Mesenchymal stem cell (in vitro differentiated cells and primary cell): ENCODE data around the gene PRND.
A peak's percentile ranks its signal among the peaks of the same experiment; 100 is the strongest.

Experiments used
- DNase-seq: peaks from one replicate; pipeline ENCODE4 v3.0.0-alpha.2; 2013
- H2AFZ ChIP-seq: one replicate; pipeline ENCODE4 v1.6.1; 2013; ENCODE audit warnings: low read depth, mild to moderate bottlenecking, control low read depth, inconsistent platforms, low read length, moderate library complexity
- H2AK5ac ChIP-seq: 2 replicates; pipeline ENCODE4 v1.6.1; 2013; ENCODE audit warnings: low read length, moderate library complexity, mild to moderate bottlenecking, inconsistent platforms; ENCODE audit not compliant: severe bottlenecking
- H2BK120ac ChIP-seq: one replicate; pipeline ENCODE4 v1.6.1; 2013; ENCODE audit warnings: low read depth, mild to moderate bottlenecking, inconsistent platforms, low read length, moderate library complexity
- H2BK12ac ChIP-seq, 2 experiments: one replicate each; pipeline ENCODE4 v1.6.1; 2013; ENCODE audit warnings: inconsistent platforms in 2 of 2, low read length in 2 of 2, mild to moderate bottlenecking in 2 of 2, moderate library complexity in 2 of 2, control low read depth in 1 of 2
- H2BK15ac ChIP-seq: one replicate; pipeline ENCODE4 v1.6.1; 2013; ENCODE audit warnings: mild to moderate bottlenecking, low read depth, inconsistent platforms; ENCODE audit not compliant: poor library complexity, severe bottlenecking
- H2BK5ac ChIP-seq: 2 replicates; pipeline ENCODE4 v1.6.1; 2013; ENCODE audit warnings: low read depth, mild to moderate bottlenecking, low read length, control low read depth, inconsistent platforms; ENCODE audit not compliant: poor library complexity, severe bottlenecking
- H3K14ac ChIP-seq, 2 experiments: one replicate each; pipeline ENCODE4 v1.6.1; 2013; ENCODE audit warnings: inconsistent platforms in 2 of 2, low read length in 2 of 2, control low read depth in 1 of 2, mild to moderate bottlenecking in 1 of 2, moderate library complexity in 1 of 2
- H3K18ac ChIP-seq, 2 experiments: one replicate each; pipeline ENCODE4 v1.6.1; 2013; ENCODE audit warnings: inconsistent platforms in 2 of 2, low read length in 2 of 2, control low read depth in 1 of 2, low read depth in 1 of 2, mild to moderate bottlenecking in 1 of 2
- H3K23ac ChIP-seq, 2 experiments: one replicate each; pipeline ENCODE4 v1.6.1; 2013; ENCODE audit warnings: inconsistent platforms in 2 of 2, low read length in 2 of 2, mild to moderate bottlenecking in 2 of 2, moderate library complexity in 2 of 2, control low read depth in 1 of 2
- H3K27ac ChIP-seq: 2 replicates; pipeline ENCODE4 v1.5.1; 2013; ENCODE audit warnings: mild to moderate bottlenecking, moderate library complexity, low read length, control low read depth, inconsistent platforms; ENCODE audit not compliant: poor library complexity, severe bottlenecking
- H3K27me3 ChIP-seq, 2 experiments: 2 replicates each; pipeline versions ENCODE4 v1.6.1 to v1.7.0; 2013; ENCODE audit warnings: low read length in 2 of 2, mild to moderate bottlenecking in 2 of 2, moderate library complexity in 2 of 2, control low read depth in 1 of 2, inconsistent platforms in 1 of 2; ENCODE audit not compliant: control insufficient read depth in 1 of 2, insufficient read depth in 1 of 2
- H3K36me3 ChIP-seq, 2 experiments: 2 replicates each; pipeline versions ENCODE4 v1.6.1 to v1.7.0; 2013; ENCODE audit warnings: low read length in 2 of 2, control low read depth in 1 of 2, inconsistent platforms in 1 of 2, low read depth in 1 of 2, mild to moderate bottlenecking in 1 of 2; ENCODE audit not compliant: insufficient read depth in 2 of 2, control insufficient read depth in 1 of 2
- H3K4ac ChIP-seq, 2 experiments: one replicate each; pipeline ENCODE4 v1.6.1; 2013; ENCODE audit warnings: inconsistent platforms in 2 of 2, low read length in 2 of 2, mild to moderate bottlenecking in 2 of 2, moderate library complexity in 2 of 2, control low read depth in 1 of 2, low read depth in 1 of 2
- H3K4me1 ChIP-seq: 2 replicates; pipeline ENCODE4 v1.6.1; 2013; ENCODE audit warnings: low read depth, low read length, control low read depth; ENCODE audit not compliant: control insufficient read depth, insufficient read depth
- H3K4me2 ChIP-seq: 2 replicates; pipeline ENCODE4 v1.6.1; 2013; ENCODE audit warnings: low read length, mild to moderate bottlenecking, inconsistent platforms; ENCODE audit not compliant: poor library complexity, severe bottlenecking
- H3K4me3 ChIP-seq, 2 experiments: 2 replicates each; pipeline versions ENCODE4 v1.5.1 to v1.7.0; 2013; ENCODE audit warnings: low read length in 2 of 2, mild to moderate bottlenecking in 2 of 2, control low read depth in 1 of 2, low read depth in 1 of 2; ENCODE audit not compliant: insufficient read depth in 1 of 2
- H3K79me1 ChIP-seq: replicated peaks from 2 replicates; pipeline ENCODE4 v1.6.1; 2013; ENCODE audit warnings: mild to moderate bottlenecking, control low read depth, low read length, inconsistent platforms; ENCODE audit not compliant: poor library complexity, severe bottlenecking
- H3K9ac ChIP-seq: 2 replicates; pipeline ENCODE4 v1.7.0; 2013; ENCODE audit warnings: mild to moderate bottlenecking, low read length, moderate library complexity
- H3K9me3 ChIP-seq: 2 replicates; pipeline ENCODE4 v1.7.0; 2013; ENCODE audit warnings: mild to moderate bottlenecking, low read length; ENCODE audit not compliant: control insufficient read depth
- H4K8ac ChIP-seq: one replicate; pipeline ENCODE4 v1.6.1; 2013; ENCODE audit warnings: inconsistent platforms, mild to moderate bottlenecking, low read length, moderate library complexity
- H4K91ac ChIP-seq: one replicate; pipeline ENCODE4 v1.6.1; 2013; ENCODE audit warnings: mild to moderate bottlenecking, low read length, inconsistent platforms
- WGBS: methylation state at CpG from one replicate; pipeline ENCODE4 v1.1.7; 2013; ENCODE audit warnings: mixed read lengths; 5-methylcytosine and 5-hydroxymethylcytosine counted together

PRND gene

DNA sequence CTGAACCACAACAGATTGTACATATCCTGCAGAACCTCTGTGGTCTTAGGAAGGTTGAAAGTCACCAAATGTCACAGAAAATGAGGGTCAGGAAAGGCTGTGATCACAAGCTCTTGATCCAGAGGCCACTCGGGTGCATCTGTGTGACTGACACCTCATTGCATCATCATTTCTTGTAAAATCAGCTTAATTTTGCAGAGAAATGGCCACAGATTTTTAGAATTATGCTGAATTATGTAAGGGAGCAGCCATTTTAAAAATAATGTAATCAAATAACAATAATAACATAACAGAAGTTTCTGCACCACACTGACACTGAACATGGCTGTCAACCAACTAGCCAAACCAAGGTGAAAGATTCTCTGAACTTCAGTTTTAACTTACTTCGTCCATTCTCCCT, 32.5 kb upstream of the PRND start:
- no peak overlapping the region for H3K4me2 ChIP-seq

DNA sequence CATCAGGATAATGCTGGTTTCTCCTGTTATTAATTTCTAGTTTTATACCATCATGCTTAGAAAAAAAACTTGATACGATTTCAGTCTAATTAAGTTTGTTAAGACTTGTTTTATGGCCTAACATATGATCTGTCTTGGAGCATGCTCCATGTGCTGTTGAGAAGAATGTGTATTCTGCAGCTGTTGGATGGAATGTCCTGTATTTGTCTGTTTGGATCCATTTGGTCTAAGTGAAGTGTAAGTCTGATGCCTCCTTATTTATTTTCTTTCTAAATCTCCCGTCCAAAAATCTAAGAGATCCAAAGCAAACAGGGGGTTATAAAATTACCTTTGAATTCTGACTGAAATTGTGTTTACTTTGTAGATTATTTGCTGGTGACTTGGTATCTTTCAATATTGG, 30.0 kb upstream of the PRND start:
- peaks cover 2% of the 10 kb centered on the region for H3K4me1 ChIP-seq
- H3K36me3 ChIP-seq: peaks cover 0 to 53% of the 10 kb centered on the region in 2 experiments
- peaks cover 16% of the 10 kb centered on the region for H3K79me1 ChIP-seq
- 100% methylated on average over 1 of the region's 2 CpGs for WGBS
- no peaks in the 10 kb centered on the region for H3K9me3 ChIP-seq
- H3K14ac ChIP-seq: no peak overlapping the region
- H3K9ac ChIP-seq: no peak overlapping the region
- H2BK120ac ChIP-seq: no peak overlapping the region
- no peak overlapping the region for H3K27ac ChIP-seq
- no peak overlapping the region for H3K23ac ChIP-seq
- H3K18ac ChIP-seq: no peak overlapping the region
- no peak overlapping the region for H4K91ac ChIP-seq
- H3K4me2 ChIP-seq: no peak overlapping the region
- H3K4me3 ChIP-seq: no peak overlapping the region
- H2BK15ac ChIP-seq: no peak overlapping the region
- H2BK12ac ChIP-seq: no peak overlapping the region
- no peak overlapping the region for H2AFZ ChIP-seq
- no peak overlapping the region for H2BK5ac ChIP-seq
- H4K8ac ChIP-seq: no peak overlapping the region
- DNase-seq: no peak
- H3K4ac ChIP-seq: no peak overlapping the region
- no peaks in the 10 kb centered on the region for H3K27me3 ChIP-seq
- no peak overlapping the region for H2AK5ac ChIP-seq

More for the DNA sequence above, 32.5 kb upstream of the PRND start:
- Histone ChIP-seq H4K8ac (no peak overlapping the region), H3K4ac (no peak overlapping the region), H2BK120ac (no peak overlapping the region), H3K9ac (peak overlapping the region; percentile 82), H2AFZ (no peak overlapping the region), H2BK5ac (no peak overlapping the region), H3K14ac (no peak overlapping the region), H3K27me3 (no peaks in the 10 kb centered on the region), H3K23ac (no peak overlapping the region), H3K36me3 (peaks cover 0 to 36% of the 10 kb centered on the region in 2 experiments), H2BK12ac (no peak overlapping the region), H3K4me3 (peak overlapping the region in 1 of 2 experiments; percentile 77), H3K4me1 (peaks cover 2% of the 10 kb centered on the region), H3K27ac (no peak overlapping the region), H3K18ac (no peak overlapping the region), H3K79me1 (peaks cover 12% of the 10 kb centered on the region), H2AK5ac (no peak overlapping the region), H3K9me3 (no peaks in the 10 kb centered on the region), H4K91ac (no peak overlapping the region), H2BK15ac (no peak overlapping the region)
- 95% methylated on average over 1 of the region's 2 CpGs for WGBS
- no peak for DNase-seq

DNA sequence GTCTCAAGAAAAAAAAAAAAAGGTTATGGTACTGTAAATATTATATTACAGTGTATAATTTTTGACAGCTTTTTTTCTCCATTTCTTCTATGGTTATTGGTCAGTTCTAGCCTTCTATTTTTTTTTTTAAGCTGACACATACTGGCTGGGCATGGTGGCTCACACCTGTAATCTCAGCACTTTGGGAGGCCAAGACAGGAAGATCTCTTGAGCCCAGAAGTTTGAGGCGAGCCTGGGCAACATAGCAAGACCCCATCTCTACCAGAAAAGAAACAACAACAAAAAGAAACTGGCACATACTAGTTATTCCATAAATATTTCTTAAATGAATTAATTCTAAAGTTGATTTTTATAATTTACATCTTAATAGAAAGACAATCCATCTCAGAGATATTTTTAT, 27.6 kb upstream of the PRND start:
- Histone ChIP-seq H3K9me3 (no peaks in the 10 kb centered on the region), H3K4me2 (no peak overlapping the region), H3K4me1 (no peaks in the 10 kb centered on the region), H2BK5ac (no peak overlapping the region), H2BK12ac (no peak overlapping the region), H2BK15ac (no peak overlapping the region), H3K14ac (no peak overlapping the region), H4K91ac (no peak overlapping the region), H2BK120ac (no peak overlapping the region), H2AFZ (no peak overlapping the region), H3K27me3 (no peaks in the 10 kb centered on the region), H3K4me3 (no peak overlapping the region), H2AK5ac (no peak overlapping the region), H3K27ac (no peak overlapping the region), H3K4ac (no peak overlapping the region), H3K23ac (no peak overlapping the region), H3K79me1 (peaks cover 25% of the 10 kb centered on the region), H3K9ac (no peak overlapping the region), H3K36me3 (peaks cover under 1 to 68% of the 10 kb centered on the region in 2 experiments), H3K18ac (no peak overlapping the region), H4K8ac (no peak overlapping the region)
- WGBS: 100% methylated on average over 1 of the region's 1 CpG
- no peak for DNase-seq

GRCh38 chr20:4697189-4697830, 24.4 kb upstream of the PRND start:
- no peak overlapping the region for H3K9ac ChIP-seq
- no peaks in the 10 kb centered on the region for H3K9me3 ChIP-seq
- no peak overlapping the region for H2AK5ac ChIP-seq
- no peak overlapping the region for H2BK5ac ChIP-seq
- DNase-seq: no peak
- H3K27ac ChIP-seq: no peak overlapping the region
- H3K18ac ChIP-seq: no peak overlapping the region
- no peak overlapping the region for H3K23ac ChIP-seq
- peaks cover 10 to 78% of the 10 kb centered on the region in 2 experiments for H3K36me3 ChIP-seq
- peaks cover 25% of the 10 kb centered on the region for H3K79me1 ChIP-seq
- H2BK12ac ChIP-seq: no peak overlapping the region
- no peak overlapping the region for H3K4ac ChIP-seq
- no peak overlapping the region for H4K8ac ChIP-seq
- no peaks in the 10 kb centered on the region for H3K27me3 ChIP-seq
- H3K4me1 ChIP-seq: no peaks in the 10 kb centered on the region
- no peak overlapping the region for H2BK120ac ChIP-seq
- H4K91ac ChIP-seq: no peak overlapping the region
- no peak overlapping the region for H2AFZ ChIP-seq
- 96% methylated on average over 5 of the region's 7 CpGs for WGBS
- H3K14ac ChIP-seq: no peak overlapping the region
- no peak overlapping the region for H2BK15ac ChIP-seq
- no peak overlapping the region for H3K4me3 ChIP-seq
- no peak overlapping the region for H3K4me2 ChIP-seq
